Pancreas (tissue), 10 donors: ENCODE results near the gene KLHDC7B. TPM values are rescaled to one million over a fixed set of nuclear protein-coding genes. Genes with fewer than 3 reads are reported as not detected.

Experiments used
- ATAC-seq, 4 donors: fragments of 200-7000 bp; cut with Tn5 transposase; one replicate each; pipeline versions ENCODE4 v1.8.0 to v1.9.1; 2020; ENCODE audit warnings: mild to moderate bottlenecking in 4 of 4, moderate library complexity in 4 of 4
- DNase-seq, 6 donors: peaks; one replicate each; pipeline ENCODE4 v3.0.0-alpha.2; 2020
- FAIRE-seq: peaks from 2 replicates; lab custom pipeline; 2012; peaks lifted over from hg19 to GRCh38; lab: Jason Lieb, UNC
- H3K27ac ChIP-seq, 4 donors: fragments of 200-600 bp; sonication (generic); 1 replicate in 3 of 4; 2 replicates in 1 of 4; pipeline versions ENCODE4 v1.5.0 to v1.8.0; 2020
- H3K27me3 ChIP-seq, 4 donors: fragments of 200-600 bp; one replicate each; pipeline ENCODE4 v1.8.0; 2021
- H3K36me3 ChIP-seq, 3 donors: fragments of 200-600 bp; sonication (generic) in 1 of 3; one replicate each; pipeline versions ENCODE4 v1.5.0 to v1.8.0; 2020 to 2021
- H3K4me1 ChIP-seq, 3 donors: fragments of 200-600 bp; one replicate each; pipeline ENCODE4 v1.8.0; 2021
- H3K4me3 ChIP-seq, 4 donors: fragments of 200-600 bp; sonication (generic) in 2 of 4; one replicate each; pipeline versions ENCODE4 v1.5.0 to v1.8.0; 2020 to 2021
- H3K9me3 ChIP-seq, 4 donors: fragments of 200-600 bp; one replicate each; pipeline ENCODE4 v1.8.0; 2021
- WGBS, 2 donors: extraction: QIAGEN DNeasy Blood & Tissue Kit; methylation state at CpG; one replicate each; pipeline ENCODE4 v1.1.7; 2013; 5-methylcytosine and 5-hydroxymethylcytosine counted together
- intact Hi-C, 3 donors: fragments of 100-400 bp; cut with DNase I; formaldehyde crosslinking; loops; one replicate each; pipeline versions ENCODE4 v1.11.1 to v1.14.2; 2022
- polyA plus RNA-seq, 2 donors: library from polyadenylated mRNA; stranded (reverse); fragments of 200-250 nt; gene quantifications; one replicate each; pipeline ENCODE4 v1.2.3, GENCODE V29; 2013
- total RNA-seq, 6 donors: library from RNA; stranded (reverse); fragmentation: NEBNext Ultra II Directional in 4 of 6; extraction: Animal tissue kit (Norgen Biotek cat#: 25700) in 4 of 6; gene quantifications; one replicate each; pipeline versions ENCODE4 v1.2.1 to v1.2.4, GENCODE V29; 2021 to 2023
- TF ChIP-seq, protein P1 (sequence below), 4 donors: fragments of 200-600 bp; sonication (generic) in 3 of 4; IDR thresholded peaks; one replicate each; pipeline versions ENCODE4 v1.5.0 to v1.8.0; 2021; ENCODE audit warnings: antibody characterized with exemption in 4 of 4
- donor health status: healthy with polysubstance abuse.
- donor health status: DM: no; HTN: no; CAD: no; lungs with moderate emphysema.
- donor health status: DM: no; HTN: no; CAD: no.
- donor health status: control.
- donor health status: control.
- donor health status: Bipolar disorder and iron deficiency.
- donor health status: DM: yes; HTN: yes; CAD: no.
- donor health status: DM: no; HTN: no; CAD: no.
- donor health status: DM: no; HTN: no; CAD: no.
- donor health status: DM: yes; HTN: yes; CAD: no.

The KLHDC7B gene
- total and polyA plus RNA-seq, 8 donors, result 0.03 to 2.1 (median 0.15) TPM; not detected in 1

DNA sequence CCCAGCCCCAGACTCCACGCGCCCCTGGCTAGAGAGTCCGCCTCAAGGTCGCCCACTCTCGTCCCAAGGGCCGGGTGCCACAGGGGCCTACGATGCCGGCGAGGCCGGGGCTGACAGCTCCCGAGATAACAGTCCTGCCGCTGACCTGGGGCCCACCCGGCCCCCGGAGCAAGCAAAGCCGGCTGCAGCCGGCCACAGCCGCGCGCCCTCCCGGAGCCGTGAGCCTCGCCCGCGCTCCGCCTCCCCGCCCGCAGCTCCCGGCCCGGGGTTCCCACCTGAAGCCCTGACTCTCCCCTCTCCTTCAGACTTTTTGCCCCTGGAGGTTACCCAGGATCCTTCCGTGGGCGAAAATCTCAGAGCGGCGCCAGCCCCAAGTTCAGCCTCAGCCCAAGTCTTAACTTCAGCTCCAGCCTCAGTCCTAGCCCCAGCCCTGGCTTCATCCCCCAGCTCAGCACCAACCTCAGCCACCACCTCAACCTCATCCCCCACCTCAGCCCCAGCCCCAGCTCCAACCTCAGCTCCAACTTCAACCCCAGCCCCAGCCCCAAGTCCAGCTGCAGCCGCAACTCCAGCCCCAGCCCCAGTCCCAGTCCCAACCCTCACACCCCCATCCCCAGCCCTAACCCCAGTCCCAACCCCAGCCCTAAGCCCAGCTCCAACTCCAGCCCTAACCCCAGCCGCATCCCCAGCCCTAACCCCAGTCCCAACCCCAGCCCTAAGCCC lies 1.7 kb downstream of the KLHDC7B start:
- H3K4me1 ChIP-seq, result peaks cover 0 to 4% (median 0%) of the 10 kb centered on the region in 3 donors
- ATAC-seq, result no peak
- no peaks in the 10 kb centered on the region for H3K36me3 ChIP-seq
- peaks cover 0 to 4% (median 1%) of the 10 kb centered on the region in 4 donors for H3K27me3 ChIP-seq
- peak in 2 of 6 donors; percentile 24 to 79 for DNase-seq
- FAIRE-seq, result no peak
- H3K27ac ChIP-seq, result no peak overlapping the region
- TF ChIP-seq, protein P1, sequence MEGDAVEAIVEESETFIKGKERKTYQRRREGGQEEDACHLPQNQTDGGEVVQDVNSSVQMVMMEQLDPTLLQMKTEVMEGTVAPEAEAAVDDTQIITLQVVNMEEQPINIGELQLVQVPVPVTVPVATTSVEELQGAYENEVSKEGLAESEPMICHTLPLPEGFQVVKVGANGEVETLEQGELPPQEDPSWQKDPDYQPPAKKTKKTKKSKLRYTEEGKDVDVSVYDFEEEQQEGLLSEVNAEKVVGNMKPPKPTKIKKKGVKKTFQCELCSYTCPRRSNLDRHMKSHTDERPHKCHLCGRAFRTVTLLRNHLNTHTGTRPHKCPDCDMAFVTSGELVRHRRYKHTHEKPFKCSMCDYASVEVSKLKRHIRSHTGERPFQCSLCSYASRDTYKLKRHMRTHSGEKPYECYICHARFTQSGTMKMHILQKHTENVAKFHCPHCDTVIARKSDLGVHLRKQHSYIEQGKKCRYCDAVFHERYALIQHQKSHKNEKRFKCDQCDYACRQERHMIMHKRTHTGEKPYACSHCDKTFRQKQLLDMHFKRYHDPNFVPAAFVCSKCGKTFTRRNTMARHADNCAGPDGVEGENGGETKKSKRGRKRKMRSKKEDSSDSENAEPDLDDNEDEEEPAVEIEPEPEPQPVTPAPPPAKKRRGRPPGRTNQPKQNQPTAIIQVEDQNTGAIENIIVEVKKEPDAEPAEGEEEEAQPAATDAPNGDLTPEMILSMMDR (IDR thresholded peaks at IDR 0.05), result no peak
- 27 to 36% methylated on average over 25 to 35 of the region's 35 CpGs for WGBS, 2 donors
- H3K9me3 ChIP-seq, result no peaks in the 10 kb centered on the region
- H3K4me3 ChIP-seq, result no peak overlapping the region
- intact Hi-C loops, result no loop called here

DNA sequence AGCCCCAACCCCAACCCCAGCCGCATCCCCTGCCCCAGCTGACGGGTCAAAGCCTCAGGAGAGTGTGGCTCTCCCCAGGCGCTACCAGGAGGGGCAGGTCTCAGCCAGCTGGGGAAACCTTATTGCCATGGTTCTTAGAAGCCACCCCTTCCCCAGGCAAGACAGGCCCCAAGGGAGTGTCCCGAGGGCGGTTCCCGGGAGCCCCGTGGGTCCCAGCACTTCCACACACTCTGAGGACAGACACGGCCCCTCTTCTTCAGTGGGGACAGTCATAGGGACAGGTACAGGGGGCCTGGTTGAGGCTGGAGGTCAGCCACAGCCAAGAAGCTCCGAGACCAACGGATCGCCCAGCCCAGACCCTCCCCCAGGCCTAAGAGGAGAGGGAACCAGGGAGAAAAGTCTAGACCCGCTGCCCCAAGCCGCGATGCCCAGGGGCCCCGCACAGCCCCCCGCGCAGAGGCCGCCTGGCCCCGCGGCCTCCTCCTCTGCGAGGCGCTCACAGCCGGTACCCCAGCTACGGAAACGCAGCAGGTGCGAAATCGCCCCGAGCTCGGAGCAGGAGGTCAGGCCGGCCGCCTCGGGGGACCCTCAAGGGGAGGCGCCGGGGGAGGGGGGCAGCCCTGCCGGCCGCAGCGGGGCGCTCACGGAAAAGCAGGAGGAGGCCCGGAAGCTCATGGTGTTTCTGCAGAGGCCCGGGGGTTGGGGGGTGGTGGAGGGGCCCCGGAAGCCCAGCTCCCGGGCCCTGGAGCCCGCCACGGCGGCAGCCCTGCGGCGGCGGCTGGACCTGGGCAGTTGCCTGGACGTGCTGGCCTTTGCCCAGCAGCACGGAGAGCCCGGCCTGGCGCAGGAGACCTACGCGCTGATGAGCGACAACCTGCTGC lies 2.6 kb downstream of the KLHDC7B start:
- intact Hi-C loops, result no loop called here
- Histone ChIP-seq H3K27me3 (peaks cover 0 to 4% (median 1%) of the 10 kb centered on the region in 4 donors), H3K4me1 (peaks cover 0 to 4% (median 0%) of the 10 kb centered on the region in 3 donors), H3K27ac (no peak overlapping the region), H3K4me3 (peak overlapping the region in 2 of 4 donors; percentile 16 to 37), H3K9me3 (no peaks in the 10 kb centered on the region), H3K36me3 (no peaks in the 10 kb centered on the region)
- peak in 4 of 6 donors; percentile 46 to 76 (median 66) for DNase-seq
- no peak for FAIRE-seq
- TF ChIP-seq, protein P1 (IDR thresholded peaks at IDR 0.05), result no peak
- 18 to 27% methylated on average over 37 to 56 of the region's 56 CpGs for WGBS, 2 donors
- peak; percentile 14 to 44 (median 30) for ATAC-seq

DNA sequence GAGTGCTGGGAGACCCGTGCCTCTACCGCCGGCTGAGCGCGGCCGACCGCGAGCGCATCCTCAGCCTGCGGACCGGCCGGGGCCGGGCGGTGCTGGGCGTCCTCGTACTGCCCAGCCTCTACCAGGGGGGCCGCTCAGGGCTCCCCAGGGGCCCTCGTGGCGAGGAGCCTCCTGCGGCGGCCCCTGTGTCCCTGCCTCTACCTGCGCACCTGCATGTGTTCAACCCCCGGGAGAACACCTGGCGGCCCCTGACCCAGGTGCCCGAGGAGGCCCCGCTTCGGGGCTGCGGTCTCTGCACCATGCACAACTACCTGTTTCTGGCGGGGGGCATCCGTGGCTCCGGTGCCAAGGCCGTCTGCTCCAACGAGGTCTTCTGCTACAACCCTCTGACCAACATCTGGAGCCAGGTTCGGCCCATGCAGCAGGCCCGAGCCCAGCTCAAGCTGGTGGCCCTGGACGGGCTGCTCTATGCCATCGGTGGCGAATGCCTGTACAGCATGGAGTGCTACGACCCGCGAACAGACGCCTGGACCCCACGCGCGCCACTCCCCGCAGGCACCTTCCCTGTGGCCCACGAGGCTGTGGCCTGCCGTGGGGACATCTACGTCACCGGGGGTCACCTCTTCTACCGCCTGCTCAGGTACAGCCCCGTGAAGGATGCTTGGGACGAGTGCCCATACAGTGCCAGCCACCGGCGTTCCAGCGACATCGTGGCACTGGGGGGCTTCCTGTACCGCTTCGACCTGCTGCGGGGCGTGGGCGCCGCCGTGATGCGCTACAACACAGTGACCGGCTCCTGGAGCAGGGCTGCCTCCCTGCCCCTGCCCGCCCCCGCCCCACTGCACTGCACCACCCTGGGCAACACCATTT lies 3.5 kb downstream of the KLHDC7B start:
- H3K27ac ChIP-seq, result no peak overlapping the region
- intact Hi-C loops, result no loop called here
- ATAC-seq, result peak in 1 of 4 donors; percentile 6
- 53 to 64% methylated on average over 62 to 68 of the region's 68 CpGs for WGBS, 2 donors
- peak overlapping the region in 2 of 4 donors; percentile 16 to 37 for H3K4me3 ChIP-seq
- H3K36me3 ChIP-seq, result no peaks in the 10 kb centered on the region
- DNase-seq, result peak in 2 of 6 donors; percentile 33 to 67
- peaks cover 0 to 4% (median 0%) of the 10 kb centered on the region in 3 donors for H3K4me1 ChIP-seq
- H3K9me3 ChIP-seq, result no peaks in the 10 kb centered on the region
- H3K27me3 ChIP-seq, result peaks cover 0 to 4% (median 1%) of the 10 kb centered on the region in 4 donors
- TF ChIP-seq, protein P1 (IDR thresholded peaks at IDR 0.05), result no peak
- no peak for FAIRE-seq

DNA sequence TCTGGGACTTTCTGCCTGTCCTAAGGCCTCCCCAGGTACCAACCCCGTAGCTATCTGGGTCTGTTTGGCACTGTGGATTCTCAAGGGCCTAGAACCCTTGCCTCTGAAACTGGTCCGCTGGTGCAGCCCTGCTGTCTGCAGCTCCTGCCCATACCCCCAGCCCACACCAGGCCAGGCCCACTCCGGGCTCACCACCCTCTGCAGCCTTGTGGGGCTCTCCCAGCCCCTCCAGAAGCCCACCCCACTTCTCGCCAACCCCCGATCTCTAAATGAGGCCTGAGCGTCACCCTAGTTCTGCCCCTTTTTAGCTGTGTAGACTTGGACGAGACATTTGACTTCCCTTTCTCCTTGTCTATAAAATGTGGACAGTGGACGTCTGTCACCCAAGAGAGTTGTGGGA lies 4.7 kb downstream of the KLHDC7B start:
- Histone ChIP-seq H3K4me1 (peaks cover 0 to 4% (median 0%) of the 10 kb centered on the region in 3 donors), H3K9me3 (no peaks in the 10 kb centered on the region), H3K27me3 (peaks cover 0 to 4% (median 1%) of the 10 kb centered on the region in 4 donors), H3K27ac (no peak overlapping the region), H3K36me3 (no peaks in the 10 kb centered on the region), H3K4me3 (no peak overlapping the region)
- FAIRE-seq (no peak), DNase-seq (no peak), ATAC-seq (no peak)
- intact Hi-C loops, result no loop called here
- 86 to 94% methylated on average over 8 of the region's 8 CpGs for WGBS, 2 donors
- TF ChIP-seq, protein P1 (IDR thresholded peaks at IDR 0.05), result no peak
